NCI-H2029 treated with DMSO at 0.1 percent for 48 hours (cell line): ENCODE data around the gene RNF113B.

Experiments
- DNase-seq: peaks from one replicate; lab custom pipeline; 2025; lab: John Stamatoyannopoulos, UW

The RNF113B gene

DNA sequence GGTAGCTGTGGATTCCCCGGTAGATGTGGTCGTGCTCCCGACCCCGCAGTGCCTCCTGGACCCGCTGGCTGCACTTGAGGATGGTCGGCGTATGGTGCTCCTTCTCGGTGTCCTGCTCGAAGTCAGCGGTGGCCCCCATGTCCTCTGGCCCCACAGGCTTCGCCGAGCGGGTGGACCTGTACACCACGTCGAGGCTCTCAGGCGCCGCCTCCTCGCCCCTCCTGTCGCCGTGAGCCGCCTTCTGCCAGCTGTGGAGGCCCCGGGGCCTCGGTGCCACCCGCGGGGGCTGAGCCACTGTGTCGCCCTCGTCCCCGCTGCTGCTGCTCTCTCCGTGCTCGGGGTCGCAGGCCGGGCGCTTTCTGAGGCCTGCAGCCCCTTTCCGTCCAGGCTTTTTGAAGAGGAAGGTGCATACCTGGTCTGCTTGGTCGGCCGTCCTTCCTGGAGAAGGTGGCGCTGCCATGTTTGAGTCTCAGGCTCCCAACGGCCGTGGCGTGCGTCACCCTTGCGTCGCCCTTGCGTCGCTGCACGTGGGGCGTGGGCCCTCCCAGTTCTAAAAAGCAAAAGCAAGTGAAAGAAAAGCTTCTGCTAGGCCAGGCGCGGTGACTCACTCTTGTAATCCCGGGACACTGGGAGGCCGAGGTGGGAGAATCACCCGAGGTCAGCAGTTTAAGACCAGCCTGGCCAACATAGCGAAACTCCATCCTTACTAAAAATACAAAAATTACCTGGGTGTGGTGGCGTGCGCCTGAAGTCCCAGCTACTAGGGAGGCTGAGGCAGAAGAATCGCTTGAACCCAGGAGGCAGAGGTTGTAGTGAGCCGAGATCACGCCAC is at the start of gene RNF113B:
TSS of gene RNF113B (minus strand) at position 493 of the 832 bp plus-strand sequence. CDS start at position 460, 33 bp downstream.
- DNase-seq: no peak

DNA sequence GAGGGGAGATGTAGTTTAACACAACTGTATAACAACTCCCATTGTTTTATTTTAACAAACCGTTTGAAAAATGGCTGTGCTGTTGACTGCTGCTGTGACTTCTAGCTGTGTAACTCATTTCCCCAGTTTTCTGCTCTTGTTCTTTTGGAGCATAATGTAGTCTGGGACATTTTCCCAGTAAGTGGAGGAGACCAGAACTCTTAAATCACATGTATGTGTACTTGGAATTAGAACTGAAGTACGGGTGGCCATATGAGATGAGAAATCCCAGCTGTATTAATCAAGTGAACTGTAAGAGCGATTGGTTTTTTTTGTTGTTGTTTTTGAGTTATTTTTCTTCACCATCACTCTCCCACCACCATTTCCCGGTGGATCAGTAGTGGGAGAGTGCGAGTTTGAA is 49.4 kb upstream of the RNF113B start:
- no peak for DNase-seq

- DNase-seq: no peak
Observed at GRCh38 chr13:98225036-98225940, 48.2 kb upstream of the RNF113B start.

GRCh38 chr13:98224557-98224956 is 47.5 kb upstream of the RNF113B start:
- DNase-seq: no peak

DNA sequence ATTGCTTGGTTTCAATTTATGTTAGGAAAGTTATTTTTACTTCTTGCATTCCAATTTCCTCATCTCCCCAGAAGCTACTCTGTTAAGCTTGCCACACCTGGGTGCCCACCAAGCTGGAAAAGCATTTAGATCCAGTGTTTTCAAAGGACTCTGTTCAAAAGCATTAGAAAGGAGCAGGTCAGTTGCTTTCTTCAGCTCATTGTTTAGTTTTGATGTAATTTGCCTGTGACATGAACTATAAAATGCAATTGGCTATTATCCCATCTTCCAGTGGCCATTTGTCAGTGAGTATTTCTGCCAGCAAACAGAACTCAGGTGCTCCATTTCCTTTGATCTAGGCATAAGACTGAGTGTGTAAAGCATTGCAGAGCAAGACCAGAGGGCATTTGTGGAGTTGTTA is 46.7 kb upstream of the RNF113B start:
- no peak for DNase-seq

DNA sequence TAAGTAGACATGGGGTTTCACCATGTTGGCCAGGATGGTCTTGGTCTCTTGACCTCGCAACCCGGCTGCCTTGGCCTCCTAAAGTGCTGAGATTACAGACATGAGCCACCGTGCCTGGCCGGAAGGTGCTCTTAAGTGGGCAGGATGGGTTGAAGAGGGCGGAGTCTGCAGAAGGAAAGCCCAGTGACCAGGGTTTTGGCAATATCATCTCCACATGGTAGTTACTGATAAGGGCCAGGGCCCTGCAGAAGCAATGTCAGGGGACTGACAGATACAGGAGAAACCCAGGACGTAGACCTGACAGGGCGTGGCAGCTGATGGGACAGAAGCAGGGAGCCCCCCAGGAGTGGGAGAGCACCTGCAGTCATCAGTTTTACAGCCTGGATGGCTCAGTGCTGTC is 45.7 kb upstream of the RNF113B start:
- DNase-seq: no peak

- peak; percentile 44 for DNase-seq
Observed at GRCh38 chr13:98222081-98222554, 45.0 kb upstream of the RNF113B start.

GRCh38 chr13:98221234-98221633 is 44.2 kb upstream of the RNF113B start:
- no peak for DNase-seq

GRCh38 chr13:98220271-98220791 is 43.3 kb upstream of the RNF113B start:
- DNase-seq: no peak

GRCh38 chr13:98219685-98220084 is 42.6 kb upstream of the RNF113B start:
- no peak for DNase-seq

GRCh38 chr13:98217597-98217996 is 40.5 kb upstream of the RNF113B start:
- no peak for DNase-seq

- no peak for DNase-seq
Observed at GRCh38 chr13:98216711-98217285, 39.7 kb upstream of the RNF113B start.

DNA sequence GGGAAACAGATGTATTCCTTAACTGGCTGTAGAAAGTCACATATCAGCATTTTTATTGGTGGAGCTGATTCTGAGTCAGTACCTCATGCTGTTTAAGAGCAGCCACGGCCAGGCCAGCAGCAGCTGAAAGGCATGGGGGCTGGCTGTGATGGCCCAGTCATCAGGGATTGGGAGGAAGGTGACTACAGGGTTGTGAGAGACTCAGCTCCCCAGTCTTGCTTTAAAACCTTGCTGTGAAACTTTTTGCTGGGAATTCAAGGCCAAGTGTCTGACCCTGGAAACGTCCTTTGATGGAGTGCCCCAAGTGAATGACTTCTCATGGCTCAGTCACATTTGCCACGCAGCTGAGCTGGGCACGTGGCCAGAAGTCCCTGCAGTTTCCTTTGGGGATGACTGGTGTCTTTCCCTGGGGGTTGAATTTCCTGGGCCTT is 39.1 kb upstream of the RNF113B start:
- DNase-seq: no peak

- no peak for DNase-seq
Observed at GRCh38 chr13:98215508-98215907, 38.4 kb upstream of the RNF113B start.

DNA sequence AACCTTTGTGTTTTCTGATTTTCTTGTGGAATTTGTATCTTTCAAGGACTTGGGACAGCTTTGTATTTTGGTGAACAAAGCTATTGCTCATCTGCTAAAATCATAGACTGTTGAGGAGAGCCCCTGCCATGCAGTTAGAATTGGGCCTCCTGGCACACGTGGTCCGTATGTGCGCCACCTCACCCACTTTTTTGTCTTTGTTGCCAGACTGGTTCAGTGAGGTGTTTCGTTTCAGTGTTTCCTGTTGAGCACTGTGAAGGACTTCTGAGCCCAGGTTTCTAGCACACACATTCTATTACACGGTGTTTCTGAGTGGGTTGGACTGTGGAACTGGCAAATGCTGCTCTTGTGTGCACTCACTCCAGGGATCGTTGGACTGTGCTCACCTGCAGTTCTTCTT is 37.6 kb upstream of the RNF113B start:
- DNase-seq: peak; percentile 71

DNA sequence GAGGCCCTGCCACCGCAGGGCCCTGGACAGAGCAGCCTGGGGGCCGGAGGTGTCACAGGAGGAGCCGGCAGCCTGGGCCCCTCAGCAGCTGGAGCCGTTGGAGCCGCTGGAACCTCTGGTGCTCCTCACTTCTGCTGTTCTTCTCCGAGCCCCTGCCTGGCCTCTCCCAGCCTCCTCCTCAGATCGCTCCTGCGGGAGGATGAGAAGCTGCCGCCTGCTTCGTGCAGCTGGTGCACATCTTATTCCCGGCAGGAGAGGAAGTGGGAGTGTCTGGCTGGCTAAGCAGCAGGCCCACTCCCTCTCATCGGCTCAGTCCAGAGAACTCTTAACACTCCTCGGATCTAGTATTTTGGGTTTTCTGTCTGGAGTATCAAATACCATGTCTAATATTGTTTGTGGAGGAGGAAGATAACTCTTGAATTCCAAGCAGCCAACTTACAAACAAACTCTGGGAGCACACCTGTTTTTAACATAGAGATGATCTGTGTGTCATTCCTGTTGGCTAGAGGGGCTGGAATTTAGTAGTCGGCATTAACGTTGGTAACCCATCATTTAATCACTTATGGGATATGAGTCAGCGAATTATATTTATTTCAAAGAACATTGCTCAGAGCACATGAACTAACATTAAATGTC is 37.1 kb upstream of the RNF113B start:
- no peak for DNase-seq

- no peak for DNase-seq
Observed at GRCh38 chr13:98213354-98213753, 36.3 kb upstream of the RNF113B start.

DNA sequence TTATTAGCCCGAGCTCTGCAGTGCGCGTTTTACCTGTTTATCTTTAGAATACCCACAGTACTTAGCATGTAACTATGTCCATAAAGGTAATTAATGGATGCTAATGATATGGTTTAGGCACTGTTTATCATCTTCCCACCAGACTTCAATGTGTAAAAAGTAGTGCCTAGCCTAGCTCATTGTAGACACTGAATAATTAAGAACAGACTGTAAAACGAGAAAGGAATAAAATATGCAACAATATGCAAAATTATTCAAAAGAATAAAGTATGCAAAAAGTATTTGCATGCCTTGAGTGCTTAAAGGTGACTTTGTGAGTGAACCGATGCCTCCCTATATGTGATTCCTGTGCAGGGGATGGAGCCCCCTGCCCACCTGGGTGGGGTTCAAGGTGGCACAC is 35.7 kb upstream of the RNF113B start:
- no peak for DNase-seq

DNA sequence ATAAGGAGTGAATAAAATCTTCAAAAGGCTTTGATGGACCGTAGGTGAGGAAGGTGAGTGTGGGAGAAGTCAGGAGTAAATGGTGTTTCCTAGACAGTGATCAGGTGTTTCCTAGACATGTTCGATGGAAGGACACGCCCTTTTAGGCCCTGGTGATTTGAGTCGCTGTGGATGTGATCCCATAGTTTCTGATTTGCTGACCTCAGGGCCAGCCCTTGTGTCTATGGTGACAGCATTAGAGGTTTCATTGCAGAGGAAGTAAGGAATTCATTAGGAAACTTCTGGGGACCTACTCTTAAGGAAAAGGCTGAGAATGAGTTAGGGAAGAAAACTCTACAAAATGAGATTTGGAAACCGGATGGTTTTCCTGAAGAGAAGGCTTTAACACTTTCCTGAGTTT is 31.5 kb upstream of the RNF113B start:
- no peak for DNase-seq

DNA sequence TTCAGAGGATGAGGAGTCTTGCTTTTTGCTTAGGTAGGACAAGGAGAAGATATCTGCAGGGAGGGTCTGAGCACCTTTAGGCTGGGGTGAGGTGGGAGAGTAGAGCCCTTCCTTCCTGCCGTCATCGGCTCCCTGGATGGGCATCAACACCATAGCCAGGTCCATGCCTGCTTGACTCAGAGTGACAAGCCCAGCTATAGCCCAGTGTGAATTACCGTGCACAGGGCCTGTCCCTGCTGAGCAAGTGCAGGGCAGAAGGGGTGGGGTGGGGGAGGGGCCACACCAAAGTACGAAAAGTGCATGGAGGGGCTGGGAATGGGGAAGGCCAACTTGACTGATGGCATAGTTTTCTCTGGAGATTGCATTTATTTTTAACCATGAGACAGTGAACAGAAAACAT is 30.3 kb upstream of the RNF113B start:
- DNase-seq: no peak

DNA sequence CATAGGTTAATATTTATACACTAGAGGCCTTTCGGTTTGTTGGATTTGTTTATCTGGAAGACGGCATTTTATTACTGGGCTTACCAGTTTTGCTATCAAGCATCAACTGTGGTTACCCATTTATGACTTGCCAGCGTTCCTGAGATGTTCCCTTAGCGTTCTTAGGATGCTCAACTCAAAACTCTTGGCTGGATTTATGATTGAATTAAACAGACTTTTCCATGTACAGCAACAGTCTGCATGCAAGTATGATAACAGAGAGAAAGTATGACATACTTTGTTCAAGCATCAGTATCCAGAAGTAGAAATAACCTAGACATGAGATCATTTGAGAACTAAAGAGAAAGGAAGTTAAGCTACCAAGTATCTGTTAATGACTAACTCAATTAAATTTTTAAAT is 29.9 kb upstream of the RNF113B start:
- no peak for DNase-seq

- no peak for DNase-seq
Observed at GRCh38 chr13:98204546-98204945, 27.5 kb upstream of the RNF113B start.
